ENCODE measurements around the gene MYH16. TPM values are rescaled to one million over a fixed set of nuclear protein-coding genes. Genes with fewer than 3 reads are reported as not detected.
"Not testable (repeated sequence)": the region's sequence is repeated elsewhere in the genome, so short reads cannot be mapped to it uniquely, and the experiment has no call there.

MYH16 gene
- total and polyA plus RNA-seq, 10 of the 15 experiments (the other 5 are each of a cell fraction or from before 2014, with no cell fraction given): 0.03 to 0.33 (median 0.04) TPM; not detected in 3

GRCh38 chr7:99232082-99232770 lies 40.4 kb upstream of the MYH16 start (continued):
- TF ChIP-seq, protein P1, sequence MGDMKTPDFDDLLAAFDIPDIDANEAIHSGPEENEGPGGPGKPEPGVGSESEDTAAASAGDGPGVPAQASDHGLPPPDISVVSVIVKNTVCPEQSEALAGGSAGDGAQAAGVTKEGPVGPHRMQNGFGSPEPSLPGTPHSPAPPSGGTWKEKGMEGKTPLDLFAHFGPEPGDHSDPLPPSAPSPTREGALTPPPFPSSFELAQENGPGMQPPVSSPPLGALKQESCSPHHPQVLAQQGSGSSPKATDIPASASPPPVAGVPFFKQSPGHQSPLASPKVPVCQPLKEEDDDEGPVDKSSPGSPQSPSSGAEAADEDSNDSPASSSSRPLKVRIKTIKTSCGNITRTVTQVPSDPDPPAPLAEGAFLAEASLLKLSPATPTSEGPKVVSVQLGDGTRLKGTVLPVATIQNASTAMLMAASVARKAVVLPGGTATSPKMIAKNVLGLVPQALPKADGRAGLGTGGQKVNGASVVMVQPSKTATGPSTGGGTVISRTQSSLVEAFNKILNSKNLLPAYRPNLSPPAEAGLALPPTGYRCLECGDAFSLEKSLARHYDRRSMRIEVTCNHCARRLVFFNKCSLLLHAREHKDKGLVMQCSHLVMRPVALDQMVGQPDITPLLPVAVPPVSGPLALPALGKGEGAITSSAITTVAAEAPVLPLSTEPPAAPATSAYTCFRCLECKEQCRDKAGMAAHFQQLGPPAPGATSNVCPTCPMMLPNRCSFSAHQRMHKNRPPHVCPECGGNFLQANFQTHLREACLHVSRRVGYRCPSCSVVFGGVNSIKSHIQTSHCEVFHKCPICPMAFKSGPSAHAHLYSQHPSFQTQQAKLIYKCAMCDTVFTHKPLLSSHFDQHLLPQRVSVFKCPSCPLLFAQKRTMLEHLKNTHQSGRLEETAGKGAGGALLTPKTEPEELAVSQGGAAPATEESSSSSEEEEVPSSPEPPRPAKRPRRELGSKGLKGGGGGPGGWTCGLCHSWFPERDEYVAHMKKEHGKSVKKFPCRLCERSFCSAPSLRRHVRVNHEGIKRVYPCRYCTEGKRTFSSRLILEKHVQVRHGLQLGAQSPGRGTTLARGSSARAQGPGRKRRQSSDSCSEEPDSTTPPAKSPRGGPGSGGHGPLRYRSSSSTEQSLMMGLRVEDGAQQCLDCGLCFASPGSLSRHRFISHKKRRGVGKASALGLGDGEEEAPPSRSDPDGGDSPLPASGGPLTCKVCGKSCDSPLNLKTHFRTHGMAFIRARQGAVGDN (IDR thresholded peaks at IDR 0.05): no peak

DNA sequence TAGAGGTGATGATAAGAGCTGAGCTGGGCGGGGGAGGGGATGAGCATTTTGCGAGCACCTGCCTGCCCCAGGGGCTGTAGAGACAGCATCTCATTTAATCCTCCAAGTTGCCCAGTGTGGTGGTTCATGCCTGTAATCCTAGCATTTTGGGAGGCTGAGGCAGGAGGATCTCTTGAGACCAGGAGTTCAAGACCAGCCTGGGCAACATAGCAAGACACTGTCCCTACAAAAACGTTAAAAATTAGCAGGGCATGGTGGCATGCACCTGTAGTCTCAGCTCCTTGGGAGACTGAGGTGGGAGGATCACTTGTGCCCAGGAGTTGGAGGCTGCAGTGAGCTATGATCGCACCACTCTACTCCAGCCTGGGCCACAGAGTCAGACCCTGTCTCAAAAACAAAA lies 39.7 kb upstream of the MYH16 start:
- FAIRE-seq; H3K9ac ChIP-seq (ENCODE audit: control insufficient read depth, insufficient read depth, low read length); POLR2A ChIA-PET; H3K9me3 ChIP-seq (replicated peaks; ENCODE audit: control insufficient read depth, insufficient read depth, low read length); H3K36me3 ChIP-seq (ENCODE audit: control insufficient read depth in 2 of 2, insufficient read depth in 2 of 2, low read length in 1 of 2); H3K4me1 ChIP-seq (ENCODE audit: control insufficient read depth, insufficient read depth, low read length); BruUV-seq (replicated peaks); H3K4me3 ChIP-seq; ATAC-seq; H3K79me2 ChIP-seq (ENCODE audit: control insufficient read depth, insufficient read depth, low read length); in situ Hi-C loops (cut with MboI); DNase-seq (ENCODE audit: low read depth, low spot score); H3K27ac ChIP-seq (ENCODE audit: control insufficient read depth, insufficient read depth); H3K4me2 ChIP-seq (ENCODE audit: control insufficient read depth, insufficient read depth); H3K27me3 ChIP-seq (replicated peaks in 1 of 2; ENCODE audit: control insufficient read depth in 2 of 2, insufficient read depth in 2 of 2, low read length in 1 of 2); RAD21 ChIA-PET (ENCODE audit: unreplicated experiment); H2AFZ ChIP-seq (ENCODE audit: control insufficient read depth, low read depth, low read length); H4K20me1 ChIP-seq (ENCODE audit: control insufficient read depth, insufficient read depth); intact Hi-C loops (cut with micrococcal nuclease; ENCODE audit: unreplicated experiment): not testable (repeated sequence)
- 56% methylated on average over 4 of the region's 4 CpGs for WGBS (ENCODE audit: insufficient coverage, insufficient replicate concordance, low lambda C conversion rate, missing lambda C conversion rate)
- ChIA-PET SMC1A (ENCODE audit: uncharacterized antibody, unreplicated experiment) (interaction anchor here (1.5 kb wide), 1 partner anchor 21 kb away, joined by 6 read pairs; no protein-coding TSS in a partner anchor), CTCF (interaction anchor here (1.1 kb wide), 1 partner anchor 176 kb away, joined by 3 read pairs; the partner anchor contains the start of gene BUD31)
